Keratinocyte (primary cell): ENCODE measurements around the gene PIP.

Experiments
- EZH2 ChIP-seq: IDR thresholded peaks from one replicate; pipeline ENCODE4 v1.6.1; 2012; ENCODE audit warnings: inconsistent platforms, mild to moderate bottlenecking, low read length, moderate library complexity
- TF ChIP-seq, protein P1 (sequence below), 3 experiments: IDR thresholded peaks in 1 of 3; conservative IDR thresholded peaks in 1 of 3; optimal IDR thresholded peaks in 1 of 3; 2 replicates in 2 of 3; 3 replicates in 1 of 3; pipeline versions ENCODE3 to v1.5.1; 2011; ENCODE audit warnings: low read length in 3 of 3, mild to moderate bottlenecking in 3 of 3, moderate library complexity in 2 of 3, control low read depth in 1 of 3, inconsistent platforms in 1 of 3; ENCODE audit not compliant: insufficient read depth in 2 of 3; ENCODE audit errors: extremely low read depth in 1 of 3

DNA sequence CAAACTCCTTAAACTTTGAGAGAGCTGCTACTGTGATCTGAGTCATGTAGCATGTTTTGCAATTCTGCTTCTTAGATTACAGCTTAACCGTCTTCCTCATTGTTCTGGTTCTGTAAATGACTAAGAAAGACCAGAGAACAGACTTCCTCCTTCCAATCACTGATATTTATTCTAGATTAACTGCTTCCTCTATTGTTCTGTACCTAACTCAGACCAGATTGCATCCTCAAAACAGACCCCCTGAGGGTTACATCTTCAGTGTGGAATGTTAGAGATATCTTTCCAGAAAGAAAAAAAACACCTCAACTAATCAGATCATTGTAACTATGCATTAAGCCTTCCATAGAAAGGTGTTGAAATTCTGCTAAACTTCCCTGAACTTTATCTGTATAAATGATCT is 5.7 kb upstream of the PIP start:
- TF ChIP-seq, protein P1, sequence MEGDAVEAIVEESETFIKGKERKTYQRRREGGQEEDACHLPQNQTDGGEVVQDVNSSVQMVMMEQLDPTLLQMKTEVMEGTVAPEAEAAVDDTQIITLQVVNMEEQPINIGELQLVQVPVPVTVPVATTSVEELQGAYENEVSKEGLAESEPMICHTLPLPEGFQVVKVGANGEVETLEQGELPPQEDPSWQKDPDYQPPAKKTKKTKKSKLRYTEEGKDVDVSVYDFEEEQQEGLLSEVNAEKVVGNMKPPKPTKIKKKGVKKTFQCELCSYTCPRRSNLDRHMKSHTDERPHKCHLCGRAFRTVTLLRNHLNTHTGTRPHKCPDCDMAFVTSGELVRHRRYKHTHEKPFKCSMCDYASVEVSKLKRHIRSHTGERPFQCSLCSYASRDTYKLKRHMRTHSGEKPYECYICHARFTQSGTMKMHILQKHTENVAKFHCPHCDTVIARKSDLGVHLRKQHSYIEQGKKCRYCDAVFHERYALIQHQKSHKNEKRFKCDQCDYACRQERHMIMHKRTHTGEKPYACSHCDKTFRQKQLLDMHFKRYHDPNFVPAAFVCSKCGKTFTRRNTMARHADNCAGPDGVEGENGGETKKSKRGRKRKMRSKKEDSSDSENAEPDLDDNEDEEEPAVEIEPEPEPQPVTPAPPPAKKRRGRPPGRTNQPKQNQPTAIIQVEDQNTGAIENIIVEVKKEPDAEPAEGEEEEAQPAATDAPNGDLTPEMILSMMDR (optimal IDR thresholded peaks at IDR 0.05 in 1 of 3, IDR thresholded peaks at IDR 0.05 in 1 of 3, conservative IDR thresholded peaks at IDR 0.05 in 1 of 3; ENCODE audit: extremely low read depth in 1 of 3, insufficient read depth in 2 of 3, low read length in 3 of 3) = no peak
- TF ChIP-seq EZH2 = no peak
